SK-N-SH (cell line): ENCODE data around the gene CHIC2. TPM values are rescaled to one million over a fixed set of nuclear protein-coding genes. Genes with fewer than 3 reads are reported as not detected.

Experiments used
- CTCF ChIA-PET: fragments of 300-600, 350-600 bp; formaldehyde crosslinking; extraction: SDS; loops from one replicate; lab custom pipeline; 2021; lab: Yijun Ruan, JAX
- POLR2A ChIA-PET: fragments of 350-600 bp; sonication (Branson Sonifier 250); formaldehyde crosslinking; extraction: SDS; loops from one replicate; lab custom pipeline; 2020; ENCODE audit warnings: antibody characterized with exemption, inconsistent platforms; lab: Yijun Ruan, JAX
- DNase-seq: peaks from one replicate; pipeline ENCODE4 v3.0.0; 2012
- H2AFZ ChIP-seq: fragments of 200-600 bp; sonication (generic); 2 replicates; pipeline ENCODE4 v1.8.1; 2016; ENCODE audit warnings: antibody characterized with exemption, mild to moderate bottlenecking, low read depth
- H3F3A ChIP-seq: fragments of 200-600 bp; sonication (generic); replicated peaks from 2 replicates; pipeline ENCODE3; 2016; ENCODE audit warnings: antibody characterized with exemption, mild to moderate bottlenecking; ENCODE audit not compliant: insufficient read depth
- H3K27ac ChIP-seq, 2 experiments: fragments of 200-500 bp in 1 of 2; fragments of 200-600 bp in 1 of 2; sonication (Bioruptor generic) in 1 of 2; sonication (generic), shearing (Covaris generic) in 1 of 2; 2 replicates each; pipeline versions ENCODE4 v1.5.1 to v1.6.1; 2014 to 2016; ENCODE audit warnings: low read depth in 2 of 2, inconsistent platforms in 1 of 2, low read length in 1 of 2, mild to moderate bottlenecking in 1 of 2, mixed read lengths in 1 of 2
- H3K27me3 ChIP-seq: fragments of 200-600 bp; sonication (generic), shearing (Covaris generic); 2 replicates; pipeline ENCODE4 v1.6.1; 2016; ENCODE audit warnings: mixed run types; ENCODE audit not compliant: insufficient read depth
- H3K36me3 ChIP-seq, 2 experiments: fragments of 200-500 bp in 1 of 2; fragments of 200-600 bp in 1 of 2; sonication (Bioruptor generic) in 1 of 2; sonication (generic) in 1 of 2; replicated peaks in 1 of 2; 2 replicates each; pipeline versions ENCODE3 to v1.5.1; 2014 to 2016; ENCODE audit warnings: low read length in 1 of 2, mild to moderate bottlenecking in 1 of 2; ENCODE audit not compliant: insufficient read depth in 2 of 2, control insufficient read depth in 1 of 2
- H3K4me1 ChIP-seq, 2 experiments: fragments of 200-500 bp in 1 of 2; fragments of 200-600 bp in 1 of 2; sonication (Bioruptor generic) in 1 of 2; sonication (generic), shearing (Covaris generic) in 1 of 2; 2 replicates each; pipeline versions ENCODE4 v1.5.1 to v1.6.1; 2014 to 2016; ENCODE audit warnings: low read depth in 1 of 2, low read length in 1 of 2, mixed run types in 1 of 2; ENCODE audit not compliant: insufficient read depth in 2 of 2, control insufficient read depth in 1 of 2
- H3K4me2 ChIP-seq: fragments of 200-600 bp; sonication (generic), shearing (Covaris generic); 2 replicates; pipeline ENCODE4 v1.6.1; 2017; ENCODE audit warnings: mixed run types
- H3K4me3 ChIP-seq, 2 experiments: fragments of 200-500 bp in 1 of 2; fragments of 200-600 bp in 1 of 2; sonication (Bioruptor generic) in 1 of 2; sonication (generic), shearing (Covaris generic) in 1 of 2; 2 replicates each; pipeline versions ENCODE4 v1.5.1 to v1.8.1; 2014 to 2016; ENCODE audit warnings: low read depth in 2 of 2, inconsistent platforms in 1 of 2, low read length in 1 of 2, mild to moderate bottlenecking in 1 of 2, mixed read lengths in 1 of 2, moderate library complexity in 1 of 2
- H3K79me2 ChIP-seq: fragments of 200-600 bp; sonication (generic); 2 replicates; pipeline ENCODE4 v1.8.1; 2017; ENCODE audit warnings: mild to moderate bottlenecking; ENCODE audit not compliant: insufficient read depth
- H3K9ac ChIP-seq: fragments of 200-600 bp; sonication (generic); 2 replicates; pipeline ENCODE4 v1.6.1; 2017; ENCODE audit warnings: mixed run types
- H3K9me2 ChIP-seq: fragments of 200-600 bp; sonication (generic); 2 replicates; pipeline ENCODE4 v1.6.1; 2017; ENCODE audit warnings: mixed run types
- H3K9me3 ChIP-seq: fragments of 200-600 bp; sonication (generic); 2 replicates; pipeline ENCODE4 v1.6.1; 2017; ENCODE audit warnings: mixed run types, mild to moderate bottlenecking, moderate library complexity
- H4K20me1 ChIP-seq: fragments of 200-600 bp; sonication (generic); 2 replicates; pipeline ENCODE4 v1.6.1; 2017; ENCODE audit warnings: mild to moderate bottlenecking, mixed run types; ENCODE audit not compliant: insufficient read depth
- FOSL2 ChIP-seq: IDR thresholded peaks from 2 replicates; pipeline ENCODE4 v1.4.0; 2012; ENCODE audit warnings: low read depth, mild to moderate bottlenecking, moderate library complexity, borderline replicate concordance
- FOXJ3 ChIP-seq: sonication (generic); formaldehyde crosslinking; IDR thresholded peaks from 2 replicates; pipeline ENCODE4 v1.5.1; 2020; ENCODE audit warnings: mild to moderate bottlenecking, missing genetic modification reagents
- FOXM1 ChIP-seq: IDR thresholded peaks from 2 replicates; pipeline ENCODE4 v1.4.0; 2012; ENCODE audit warnings: low read depth, mild to moderate bottlenecking
- GATA2 ChIP-seq: sonication (generic); formaldehyde crosslinking; IDR thresholded peaks from 2 replicates; pipeline ENCODE4 v1.5.0; 2020; ENCODE audit warnings: mild to moderate bottlenecking, missing genetic modification reagents
- JUND ChIP-seq: IDR thresholded peaks from 2 replicates; pipeline ENCODE4 v1.4.0; 2012
- MXI1 ChIP-seq: IDR thresholded peaks from 2 replicates; pipeline ENCODE4 v1.6.1; 2012; ENCODE audit warnings: mild to moderate bottlenecking, low read depth, low read length, improper control_type of control experiment
- RAD21 ChIP-seq: IDR thresholded peaks from 2 replicates; pipeline ENCODE4 v1.6.1; 2012; ENCODE audit warnings: mild to moderate bottlenecking, low read length
- RFX5 ChIP-seq: IDR thresholded peaks from 2 replicates; pipeline ENCODE4 v1.6.1; 2012; ENCODE audit warnings: mild to moderate bottlenecking, improper control_type of control experiment, low read length
- RXRA ChIP-seq: IDR thresholded peaks from 2 replicates; pipeline ENCODE4 v1.4.0; 2012; ENCODE audit warnings: low read depth, mild to moderate bottlenecking, borderline replicate concordance
- SIN3A ChIP-seq: IDR thresholded peaks from 2 replicates; pipeline ENCODE4 v1.6.1; 2012; ENCODE audit warnings: low read depth, mild to moderate bottlenecking, low read length, moderate library complexity, borderline replicate concordance
- TCF12 ChIP-seq: IDR thresholded peaks from 2 replicates; pipeline ENCODE4 v1.4.0; 2012
- YY1 ChIP-seq: IDR thresholded peaks from 2 replicates; pipeline ENCODE4 v1.4.0; 2012; ENCODE audit warnings: low read depth, mild to moderate bottlenecking
- WGBS: methylation state at CpG from one replicate; pipeline ENCODE4 v1.1.6; 2017; ENCODE audit warnings: low lambda C conversion rate; 5-methylcytosine and 5-hydroxymethylcytosine counted together
- polyA plus RNA-seq, 3 experiments: library from polyadenylated mRNA; depleted of rRNA; stranded (reverse); fragments of >200 nt; gene quantifications; 2 replicates each; pipeline ENCODE4 v1.2.3, GENCODE V29; 2012
- TF ChIP-seq, protein P1 (sequence below): fragments of 150-350 bp; IDR thresholded peaks from 2 replicates; pipeline ENCODE4 v1.6.1; 2016; ENCODE audit warnings: mild to moderate bottlenecking, low read depth, low read length
- TF ChIP-seq, protein P2 (sequence below): fragments of 150-350 bp; IDR thresholded peaks from 2 replicates; pipeline ENCODE4 v1.6.1; 2017; ENCODE audit warnings: antibody characterized with exemption, low read length, low read depth, borderline replicate concordance
- TF ChIP-seq, protein P3 (sequence below): IDR thresholded peaks from 2 replicates; pipeline ENCODE4 v1.4.0; 2012; ENCODE audit warnings: low read depth, borderline replicate concordance

CHIC2 gene
- polyA plus RNA-seq, 1 of the 3 experiments (the other 2 are of a cell fraction), result 26.8 TPM

DNA sequence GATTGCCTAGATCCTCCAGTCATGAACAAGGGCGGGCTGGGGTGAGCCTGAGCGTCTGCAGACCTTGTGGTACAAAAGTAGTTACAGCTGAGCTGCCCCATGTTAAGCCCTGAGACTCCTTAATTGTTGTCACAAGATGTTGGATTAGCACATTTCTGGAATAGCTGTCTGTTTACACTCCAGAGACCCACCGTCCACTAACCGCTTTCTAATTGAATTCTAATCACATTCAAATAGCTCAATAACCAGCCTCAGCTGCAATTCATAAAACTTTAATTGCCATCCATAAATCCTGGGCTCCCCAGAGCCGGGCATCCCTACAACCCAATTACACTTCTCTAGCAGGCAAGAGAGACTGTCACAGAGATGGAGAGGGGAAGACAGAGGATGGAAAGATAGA, 34.0 kb upstream of the CHIC2 start:
- no peaks in the 10 kb centered on the region for H3F3A ChIP-seq
- H3K9ac ChIP-seq, result no peak overlapping the region
- H3K4me3 ChIP-seq, result no peak overlapping the region
- no peak overlapping the region for H3K4me2 ChIP-seq
- no peak for DNase-seq
- peaks cover 57% of the 10 kb centered on the region for H3K27me3 ChIP-seq
- CTCF ChIA-PET, result interaction anchor here (1.1 to 1.3 kb wide), 2 partner anchors 130 to 134 kb away, joined by 3 to 5 read pairs; no protein-coding TSS in a partner anchor
- no peaks in the 10 kb centered on the region for H3K79me2 ChIP-seq
- H3K9me2 ChIP-seq, result no peaks in the 10 kb centered on the region
- H3K4me1 ChIP-seq, result peaks cover 0 to 22% of the 10 kb centered on the region in 2 experiments; a peak in 1 of 4 replicates
- no peaks in the 10 kb centered on the region for H3K9me3 ChIP-seq
- no peak overlapping the region for H2AFZ ChIP-seq
- TF ChIP-seq FOXJ3 (CRISPR knock-in tag) (no peak), SIN3A (no peak), RXRA (no peak), RAD21 (no peak)
- TF ChIP-seq, protein P1, sequence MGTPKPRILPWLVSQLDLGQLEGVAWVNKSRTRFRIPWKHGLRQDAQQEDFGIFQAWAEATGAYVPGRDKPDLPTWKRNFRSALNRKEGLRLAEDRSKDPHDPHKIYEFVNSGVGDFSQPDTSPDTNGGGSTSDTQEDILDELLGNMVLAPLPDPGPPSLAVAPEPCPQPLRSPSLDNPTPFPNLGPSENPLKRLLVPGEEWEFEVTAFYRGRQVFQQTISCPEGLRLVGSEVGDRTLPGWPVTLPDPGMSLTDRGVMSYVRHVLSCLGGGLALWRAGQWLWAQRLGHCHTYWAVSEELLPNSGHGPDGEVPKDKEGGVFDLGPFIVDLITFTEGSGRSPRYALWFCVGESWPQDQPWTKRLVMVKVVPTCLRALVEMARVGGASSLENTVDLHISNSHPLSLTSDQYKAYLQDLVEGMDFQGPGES, result no peak
- TF ChIP-seq, all 33 proteins: peak for 0
- Histone ChIP-seq H3K36me3 (no peaks in the 10 kb centered on the region), H3K27ac (no peak overlapping the region), H4K20me1 (no peaks in the 10 kb centered on the region)
- 56% methylated on average over 3 of the region's 5 CpGs for WGBS
- POLR2A ChIA-PET, result no interaction called here

DNA sequence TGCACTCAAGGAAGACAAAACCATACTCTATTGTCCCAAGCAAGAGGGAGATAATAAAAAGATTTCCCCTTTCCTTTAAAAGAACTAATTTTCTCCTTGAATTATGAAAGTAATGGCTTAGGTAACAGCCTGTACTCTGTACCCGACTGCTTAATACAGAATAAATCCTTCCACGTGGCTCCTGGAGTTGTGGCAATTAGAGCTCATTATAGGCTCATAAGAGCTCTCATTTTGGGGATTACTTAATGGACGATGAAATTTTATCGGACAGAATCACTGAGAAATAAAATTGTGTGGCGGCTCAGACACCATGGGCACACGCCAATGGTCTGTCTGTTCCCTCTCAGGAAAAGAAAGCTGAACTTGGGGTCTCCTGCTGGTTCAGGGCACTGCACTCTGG, 32.7 kb upstream of the CHIC2 start:
- Histone ChIP-seq H3K27ac (no peak overlapping the region), H2AFZ (no peak overlapping the region), H3K27me3 (peaks cover 57% of the 10 kb centered on the region), H3K4me3 (no peak overlapping the region), H3K79me2 (no peaks in the 10 kb centered on the region), H3K4me1 (peaks cover 0 to 27% of the 10 kb centered on the region in 2 experiments; a peak in 2 of 4 replicates), H3F3A (no peaks in the 10 kb centered on the region), H3K4me2 (no peak overlapping the region), H4K20me1 (no peaks in the 10 kb centered on the region), H3K9me2 (no peaks in the 10 kb centered on the region), H3K36me3 (no peaks in the 10 kb centered on the region), H3K9me3 (no peaks in the 10 kb centered on the region), H3K9ac (no peak overlapping the region)
- CTCF ChIA-PET, result interaction anchor here (0.6 to 1.0 kb wide), 4 partner anchors 22 to 183 kb away, joined by 3 to 5 read pairs (median 3); no protein-coding TSS in a partner anchor
- no peak for DNase-seq
- POLR2A ChIA-PET, result no interaction called here
- TF ChIP-seq GATA2 (CRISPR knock-in tag) (no peak), MXI1 (no peak), TCF12 (no peak), JUND (no peak), FOXM1 (no peak), FOSL2 (no peak), YY1 (no peak), RFX5 (no peak)
- TF ChIP-seq, protein P2, sequence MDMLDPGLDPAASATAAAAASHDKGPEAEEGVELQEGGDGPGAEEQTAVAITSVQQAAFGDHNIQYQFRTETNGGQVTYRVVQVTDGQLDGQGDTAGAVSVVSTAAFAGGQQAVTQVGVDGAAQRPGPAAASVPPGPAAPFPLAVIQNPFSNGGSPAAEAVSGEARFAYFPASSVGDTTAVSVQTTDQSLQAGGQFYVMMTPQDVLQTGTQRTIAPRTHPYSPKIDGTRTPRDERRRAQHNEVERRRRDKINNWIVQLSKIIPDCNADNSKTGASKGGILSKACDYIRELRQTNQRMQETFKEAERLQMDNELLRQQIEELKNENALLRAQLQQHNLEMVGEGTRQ, result no peak
- TF ChIP-seq, protein P3, sequence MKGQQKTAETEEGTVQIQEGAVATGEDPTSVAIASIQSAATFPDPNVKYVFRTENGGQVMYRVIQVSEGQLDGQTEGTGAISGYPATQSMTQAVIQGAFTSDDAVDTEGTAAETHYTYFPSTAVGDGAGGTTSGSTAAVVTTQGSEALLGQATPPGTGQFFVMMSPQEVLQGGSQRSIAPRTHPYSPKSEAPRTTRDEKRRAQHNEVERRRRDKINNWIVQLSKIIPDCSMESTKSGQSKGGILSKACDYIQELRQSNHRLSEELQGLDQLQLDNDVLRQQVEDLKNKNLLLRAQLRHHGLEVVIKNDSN, result no peak
- 92% methylated on average over 6 of the region's 6 CpGs for WGBS
